A549 (cell line): ENCODE data around the gene BCKDHA. TPM values are rescaled to one million over a fixed set of nuclear protein-coding genes. Genes with fewer than 3 reads are reported as not detected.

ENCODE experiments used
- ATAC-seq, 2 experiments: fragments of 200-7000 bp in 1 of 2; fragments of >200 bp in 1 of 2; cut with Nextera tagmentation in 1 of 2; cut with Tn5 transposase in 1 of 2; 3 replicates each; pipeline versions ENCODE4 v1.8.0 to v1.9.1; 2018 to 2020; ENCODE audit warnings: mild to moderate bottlenecking in 1 of 2, moderate library complexity in 1 of 2
- CTCF ChIA-PET: fragments of 300-600 bp; sonication (Branson Sonifier 250); formaldehyde crosslinking; extraction: SDS; loops from one replicate; lab custom pipeline; 2021; ENCODE audit warnings: antibody characterized with exemption, inconsistent platforms; lab: Yijun Ruan, JAX
- POLR2A ChIA-PET: fragments of 350-600 bp; formaldehyde crosslinking; extraction: SDS; loops from one replicate; lab custom pipeline; 2021; ENCODE audit warnings: antibody characterized with exemption, inconsistent platforms; lab: Yijun Ruan, JAX
- DNase-seq, 2 experiments: peaks; one replicate each; pipeline versions ENCODE4 v3.0.0 to v3.0.0-alpha.2; 2011 to 2016; ENCODE audit warnings: low read depth in 1 of 2, low spot score in 1 of 2
- FAIRE-seq: peaks from 2 replicates; lab custom pipeline; 2011; peaks lifted over from hg19 to GRCh38; lab: Jason Lieb, UNC
- H3K27ac ChIP-seq, 2 experiments: fragments of >200 bp; sonication (Bioruptor Twin); formaldehyde crosslinking; 3 replicates each; pipeline ENCODE4 v1.5.1; 2016 to 2017
- H3K4me1 ChIP-seq: fragments of >200 bp; sonication (Bioruptor Twin); formaldehyde crosslinking; 3 replicates; pipeline ENCODE4 v1.6.1; 2016
- H3K4me2 ChIP-seq: fragments of >200 bp; sonication (Bioruptor Twin); formaldehyde crosslinking; 3 replicates; pipeline ENCODE4 v1.6.1; 2016
- H3K4me3 ChIP-seq: fragments of >200 bp; sonication (Bioruptor Twin); formaldehyde crosslinking; 3 replicates; pipeline ENCODE4 v1.5.1; 2016
- H3K9me3 ChIP-seq: fragments of >200 bp; sonication (Bioruptor Twin); formaldehyde crosslinking; 3 replicates; pipeline ENCODE4 v1.6.1; 2016
- BCL3 ChIP-seq: fragments of >200 bp; sonication (Bioruptor Twin); formaldehyde crosslinking; IDR thresholded peaks from 3 replicates; pipeline ENCODE4 v1.6.1; 2016
- BHLHE40 ChIP-seq: IDR thresholded peaks from 2 replicates; pipeline ENCODE4 v1.6.1; 2012; ENCODE audit warnings: low read depth, low read length, inconsistent platforms
- CEBPB ChIP-seq, 2 experiments: fragments of >200 bp in 1 of 2; sonication (Bioruptor Twin) in 1 of 2; formaldehyde crosslinking in 1 of 2; IDR thresholded peaks; 2 replicates each; pipeline ENCODE4 v1.6.1; 2012 to 2016
- CHD2 ChIP-seq: fragments of 150-350 bp; IDR thresholded peaks from 2 replicates; pipeline ENCODE4 v1.6.1; 2014; ENCODE audit warnings: low read length; ENCODE audit not compliant: partially characterized antibody
- CTCF ChIP-seq: fragments of >200 bp; sonication (Bioruptor Twin); formaldehyde crosslinking; IDR thresholded peaks from 3 replicates; pipeline ENCODE4 v1.5.1; 2016
- ELK1 ChIP-seq: fragments of 150-350 bp; IDR thresholded peaks from 2 replicates; pipeline ENCODE4 v1.6.1; 2014; ENCODE audit warnings: low read depth, mild to moderate bottlenecking, low read length
- EP300 ChIP-seq, 2 experiments: fragments of >200 bp; sonication (Bioruptor Twin); formaldehyde crosslinking; IDR thresholded peaks; 2 replicates in 1 of 2; 3 replicates in 1 of 2; pipeline ENCODE4 v1.6.1; 2016 to 2017
- FOSL2 ChIP-seq, 2 experiments: fragments of 450-650 bp in 1 of 2; fragments of >200 bp in 1 of 2; sonication (Bioruptor Twin) in 1 of 2; formaldehyde crosslinking; IDR thresholded peaks; 2 replicates each; pipeline versions ENCODE4 v1.5.0 to v1.6.1; 2016 to 2020; ENCODE audit warnings: mild to moderate bottlenecking in 1 of 2, moderate library complexity in 1 of 2
- HDAC2 ChIP-seq: fragments of 200-600 bp; sonication (generic); IDR thresholded peaks from 2 replicates; pipeline ENCODE4 v1.6.1; 2016
- HES2 ChIP-seq: fragments of >200 bp; sonication (Bioruptor Twin); formaldehyde crosslinking; IDR thresholded peaks from 2 replicates; pipeline ENCODE4 v1.6.1; 2016
- HOXA7 ChIP-seq: fragments of 250-450 bp; sonication (Bioruptor Pico); IDR thresholded peaks from 2 replicates; pipeline ENCODE4 v1.5.0; 2020; ENCODE audit warnings: mild to moderate bottlenecking, moderate library complexity
- HOXB5 ChIP-seq: fragments of 250-450 bp; sonication (Bioruptor Pico); IDR thresholded peaks from 2 replicates; pipeline ENCODE4 v1.5.0; 2020; ENCODE audit warnings: mild to moderate bottlenecking, moderate library complexity
- JUN ChIP-seq, 2 experiments: fragments of >200 bp; sonication (Bioruptor Twin); formaldehyde crosslinking; IDR thresholded peaks; 2 replicates in 1 of 2; 3 replicates in 1 of 2; pipeline ENCODE4 v1.6.1; 2016 to 2017
- KDM1A ChIP-seq: fragments of 200-600 bp; sonication (generic); IDR thresholded peaks from 2 replicates; pipeline ENCODE4 v1.6.1; 2016; ENCODE audit warnings: low read depth, mild to moderate bottlenecking
- MAX ChIP-seq: IDR thresholded peaks from 2 replicates; pipeline ENCODE4 v1.6.1; 2012
- MAZ ChIP-seq: fragments of 150-350 bp; IDR thresholded peaks from 2 replicates; pipeline ENCODE4 v1.6.1; 2014; ENCODE audit warnings: antibody characterized with exemption, low read depth, low read length, borderline replicate concordance
- NFE2L2 ChIP-seq: fragments of 150-350 bp; conservative IDR thresholded peaks from 2 replicates; pipeline ENCODE4 v1.6.1; 2014; ENCODE audit warnings: low read length
- PBX3 ChIP-seq: IDR thresholded peaks from 2 replicates; pipeline ENCODE4 v1.6.1; 2012
- POLR2A ChIP-seq: IDR thresholded peaks from 2 replicates; pipeline ENCODE4 v1.6.1; 2012; ENCODE audit warnings: mild to moderate bottlenecking, low read length
- RARB ChIP-seq: fragments of 250-450 bp; sonication (Bioruptor Pico); IDR thresholded peaks from 2 replicates; pipeline ENCODE4 v1.8.0; 2021; ENCODE audit warnings: mild to moderate bottlenecking, moderate library complexity
- RCOR1 ChIP-seq: fragments of 150-350 bp; IDR thresholded peaks from 2 replicates; pipeline ENCODE4 v1.6.1; 2014; ENCODE audit warnings: antibody characterized with exemption, low read length, low read depth
- RFX5 ChIP-seq: fragments of 450-650 bp; IDR thresholded peaks from 2 replicates; pipeline ENCODE4 v1.7.1; 2014; ENCODE audit warnings: antibody characterized with exemption, mild to moderate bottlenecking, moderate library complexity
- RNF2 ChIP-seq: fragments of 200-600 bp; sonication (generic); IDR thresholded peaks from 2 replicates; pipeline ENCODE4 v1.6.1; 2016; ENCODE audit warnings: low read depth, mild to moderate bottlenecking, antibody characterized with exemption, moderate library complexity, borderline replicate concordance
- SMC3 ChIP-seq: fragments of >200 bp; sonication (Bioruptor Twin); formaldehyde crosslinking; IDR thresholded peaks from 3 replicates; pipeline ENCODE4 v1.6.1; 2018; ENCODE audit warnings: inconsistent platforms
- SREBF2 ChIP-seq: fragments of 450-650 bp; IDR thresholded peaks from 2 replicates; pipeline ENCODE4 v1.6.1; 2014; ENCODE audit warnings: mild to moderate bottlenecking, moderate library complexity
- TFCP2L1 ChIP-seq: fragments of 250-450 bp; sonication (Bioruptor Pico); IDR thresholded peaks from 2 replicates; pipeline ENCODE4 v1.5.0; 2021; ENCODE audit warnings: mild to moderate bottlenecking
- ZSCAN20 ChIP-seq: fragments of 250-450 bp; sonication (Bioruptor Pico); IDR thresholded peaks from 2 replicates; pipeline ENCODE4 v1.8.0; 2022; ENCODE audit warnings: mild to moderate bottlenecking, moderate library complexity
- WGBS: methylation state at CpG from one replicate; pipeline ENCODE4 v1.1.6; 2017; ENCODE audit errors: missing lambda C conversion rate; 5-methylcytosine and 5-hydroxymethylcytosine counted together
- polyA plus RNA-seq, 4 experiments: library from polyadenylated mRNA; depleted of rRNA in 3 of 4; stranded (reverse); fragments of >200 nt; fragmentation: RNase III in 1 of 4; extraction: RNeasy Plus Mini Kit Qiagen cat#74134 plus additional on column Dnase treatment in 1 of 4; gene quantifications; 2 replicates in 3 of 4; 3 replicates in 1 of 4; pipeline ENCODE4 v1.2.3, GENCODE V29; 2011 to 2017

The BCKDHA gene
- polyA plus RNA-seq, 2 of the 4 experiments (the other 2 are of a cell fraction) = 42.9 to 44.4 TPM

- FAIRE-seq = no peak
Measured at GRCh38 chr19:41437944-41438574, 40.4 kb downstream of the BCKDHA start.

GRCh38 chr19:41439441-41440222 is 42.0 kb downstream of the BCKDHA start, which contains the start of gene DMAC2:
Gene DMAC2 (minus strand): TSS chr19:41439912. CDS start chr19:41439899, 13 bp downstream.
- Histone ChIP-seq H3K9me3 (no peaks in the 10 kb centered on the region), H3K4me2 (peak within 1 kb of the TSS; percentile 81), H3K4me3 (peak within 1 kb of the TSS; percentile 52), H3K27ac (peak within 1 kb of the TSS; percentile 81 to 86), H3K4me1 (peaks cover 13% of the 10 kb centered on the region; the same call in 2 of the 3 replicates)
- WGBS = 1% methylated on average over 40 of the region's 40 CpGs
- peak; percentile 100 for FAIRE-seq
- POLR2A ChIA-PET = interaction anchor here (0.6 to 2.2 kb wide), 54 partner anchors 9 to 869 kb away, joined by 3 to 51 read pairs (median 4); partner anchors contain the start of genes B3GNT8, B9D2 and RPS19
- peak; percentile 96 to 99 for ATAC-seq
- CTCF ChIA-PET = interaction anchor here (0.6 to 7.3 kb wide), 48 partner anchors 9 to 805 kb away, joined by 3 to 158 read pairs (median 4); partner anchors contain the start of genes B3GNT8 and B9D2
- DNase-seq = peak; percentile 100
- TF ChIP-seq HES2 (no peak), ZSCAN20 (CRISPR knock-in tag) (no peak), FOSL2 (IDR thresholded peaks at IDR 0.05) (no peak), FOSL2 (CRISPR knock-in tag; IDR thresholded peaks at IDR 0.05) (no peak), SMC3 (0 out of 3 replicates have a peak, but pooled peaks have one; percentile 38), JUN (IDR thresholded peaks at IDR 0.05) (peak; percentile 84 to 98), MAX (peak; percentile 95), PBX3 (peak; percentile 47; the same call in 1 of the 2 replicates), HOXA7 (CRISPR knock-in tag) (no peak), RARB (CRISPR knock-in tag) (0 out of 2 replicates have a peak, but pooled peaks have one; percentile 12), RNF2 (no peak), RFX5 (peak; percentile 82), ELK1 (0 out of 2 replicates have a peak, but pooled peaks have one; percentile 67), TFCP2L1 (CRISPR knock-in tag) (peak; percentile 74; the same call in 1 of the 2 replicates), NFE2L2 (peak; percentile 31; the same call in 1 of the 2 replicates), POLR2A (peak; percentile 80), KDM1A (no peak), CEBPB (IDR thresholded peaks at IDR 0.05) (peak; percentile 92 to 99), RCOR1 (no peak), HOXB5 (no peak; the same call in 1 of the 2 replicates), BCL3 (peak; percentile 99)

More at GRCh38 chr19:41437944-41438574, 40.4 kb downstream of the BCKDHA start:
- Histone ChIP-seq H3K9me3 (no peaks in the 10 kb centered on the region), H3K4me2 (peak overlapping the region; percentile 81), H3K4me3 (no peak overlapping the region), H3K27ac (no peak overlapping the region), H3K4me1 (peaks cover 13% of the 10 kb centered on the region; the same call in 2 of the 3 replicates)
- WGBS = 86% methylated on average over 7 of the region's 7 CpGs
- no peak for ATAC-seq
- no peak for TF ChIP-seq HOXB5
- TF ChIP-seq MAZ = no peak
- no peak for TF ChIP-seq CTCF
- TF ChIP-seq RARB (CRISPR knock-in tag) = no peak
- no peak for TF ChIP-seq SREBF2
- no peak for TF ChIP-seq BHLHE40
- TF ChIP-seq HOXA7 (CRISPR knock-in tag) = no peak
- TF ChIP-seq HDAC2 = no peak
- TF ChIP-seq EP300 (IDR thresholded peaks at IDR 0.05) = no peak
- no peak for TF ChIP-seq ZSCAN20 (CRISPR knock-in tag)
- no peak for TF ChIP-seq CHD2
- no peak for TF ChIP-seq POLR2A
- POLR2A ChIA-PET = interaction anchor here (2.2 kb wide), 1 partner anchor 125 kb away, joined by 10 read pairs; no protein-coding TSS in a partner anchor
- CTCF ChIA-PET = interaction anchor here (1.2 to 7.3 kb wide), 15 partner anchors 12 to 357 kb away, joined by 3 to 158 read pairs (median 7); partner anchors contain the start of gene B9D2
- no peak for DNase-seq
